Measurements from ENCODE around the gene RFTN1.

Gene RFTN1

GRCh38 chr3:16508591-16508995 lies 4.9 kb downstream of the RFTN1 start:
- no peak for TF ChIP-seq CTCF (IDR thresholded peaks at IDR 0.05; ENCODE audit: extremely low read depth, insufficient read depth, missing control alignments)
- peak; percentile 45 for DNase-seq (ENCODE audit: low spot score)
- in situ Hi-C loops (cut with MboI; ENCODE audit: low pct_unique_long_range_greater_than_20kb, low sequenced_read_pairs, unreplicated experiment), result no loop called here

- DNase-seq (ENCODE audit: low spot score), result no peak
- in situ Hi-C loops (cut with MboI; ENCODE audit: low pct_unique_long_range_greater_than_20kb, low sequenced_read_pairs, unreplicated experiment), result no loop called here
- TF ChIP-seq CTCF (IDR thresholded peaks at IDR 0.05; ENCODE audit: extremely low read depth, insufficient read depth, missing control alignments), result no peak
Measured at GRCh38 chr3:16508243-16508578, 5.3 kb downstream of the RFTN1 start.

- in situ Hi-C loops (cut with MboI; ENCODE audit: low pct_unique_long_range_greater_than_20kb, low sequenced_read_pairs, unreplicated experiment), result no loop called here
- DNase-seq (ENCODE audit: low spot score), result no peak
- TF ChIP-seq CTCF (IDR thresholded peaks at IDR 0.05; ENCODE audit: extremely low read depth, insufficient read depth, missing control alignments), result no peak
Measured at GRCh38 chr3:16507578-16508242, 5.8 kb downstream of the RFTN1 start.

GRCh38 chr3:16506884-16507577 lies 6.5 kb downstream of the RFTN1 start:
- no peak for TF ChIP-seq CTCF (IDR thresholded peaks at IDR 0.05; ENCODE audit: extremely low read depth, insufficient read depth, missing control alignments)
- no peak for DNase-seq (ENCODE audit: low spot score)
- in situ Hi-C loops (cut with MboI; ENCODE audit: low pct_unique_long_range_greater_than_20kb, low sequenced_read_pairs, unreplicated experiment), result no loop called here

GRCh38 chr3:16506451-16506850 lies 7.0 kb downstream of the RFTN1 start:
- no peak for TF ChIP-seq CTCF (IDR thresholded peaks at IDR 0.05; ENCODE audit: extremely low read depth, insufficient read depth, missing control alignments)
- DNase-seq (ENCODE audit: low spot score), result no peak
- in situ Hi-C loops (cut with MboI; ENCODE audit: low pct_unique_long_range_greater_than_20kb, low sequenced_read_pairs, unreplicated experiment), result no loop called here

GRCh38 chr3:16504692-16505091 lies 8.8 kb downstream of the RFTN1 start:
- in situ Hi-C loops (cut with MboI; ENCODE audit: low pct_unique_long_range_greater_than_20kb, low sequenced_read_pairs, unreplicated experiment), result no loop called here
- DNase-seq (ENCODE audit: low spot score), result no peak
- TF ChIP-seq CTCF (IDR thresholded peaks at IDR 0.05; ENCODE audit: extremely low read depth, insufficient read depth, missing control alignments), result no peak

Data from GM13977 (cell line).